ENCODE results near the gene EIF4E3. TPM values are rescaled to one million over a fixed set of nuclear protein-coding genes. Genes with fewer than 3 reads are reported as not detected.

EIF4E3 gene
- total RNA-seq, 3 donors from 2014 or later (not counting 1 experiment from before 2014, with no cell fraction given), result 44.9 to 52.2 (median 46.7) TPM

DNA sequence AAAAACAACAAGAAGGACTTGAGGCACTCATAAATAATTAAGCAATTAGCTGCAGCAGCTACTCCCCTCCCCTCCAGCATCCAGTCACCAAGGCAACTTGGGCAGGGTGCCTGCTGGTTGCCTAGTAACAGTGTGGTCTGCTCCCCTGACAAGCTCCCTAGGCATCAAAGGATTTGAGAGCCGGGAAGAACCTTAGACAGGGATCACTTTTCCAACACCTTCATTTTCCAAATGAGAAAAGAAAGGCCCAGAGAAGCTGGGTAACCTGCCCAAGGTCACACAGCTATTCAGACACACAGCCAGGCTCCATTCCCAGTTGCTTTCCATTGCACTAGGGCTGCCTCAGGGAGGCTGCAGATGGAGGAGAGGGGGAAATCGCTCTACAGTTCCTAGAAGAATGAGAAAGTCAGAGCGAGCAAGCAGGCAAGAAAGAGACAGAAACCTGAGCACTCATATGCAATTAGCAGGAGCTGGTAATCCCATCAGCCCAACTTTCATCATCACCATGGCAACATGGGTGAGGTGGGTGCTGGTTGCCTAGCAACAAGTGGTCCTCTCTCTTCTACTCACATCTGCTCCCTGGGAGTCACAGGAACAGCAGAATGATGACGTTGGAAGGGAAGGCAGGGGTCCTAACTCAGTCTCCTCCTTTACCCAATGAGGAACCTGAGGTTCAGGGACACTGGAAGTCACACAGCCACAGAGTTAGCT, 3.6 kb upstream of the EIF4E3 start:
- Histone ChIP-seq H3K9me3 (ENCODE audit: control insufficient read depth, insufficient read depth, low read length) (no peaks in the 10 kb centered on the region), H3K27me3 (ENCODE audit: control insufficient read depth, insufficient read depth, low read length) (no peaks in the 10 kb centered on the region), H3K36me3 (ENCODE audit: control insufficient read depth, insufficient read depth, low read length) (no peaks in the 10 kb centered on the region), H3K27ac (ENCODE audit: low read length) (no peak overlapping the region), H3K4me1 (ENCODE audit: control insufficient read depth, insufficient read depth, low read length) (peaks cover 27% of the 10 kb centered on the region), H3K4me3 (ENCODE audit: low read length) (no peak overlapping the region)
- Mint-ChIP-seq H3K36me3 (peaks cover 6% of the 10 kb centered on the region), H3K4me3 (no peak overlapping the region), H3K4me1 (peaks cover 26 to 34% of the 10 kb centered on the region in 2 donors), H3K9me3 (no peaks in the 10 kb centered on the region), H3K27me3 (ENCODE audit: low read depth in 2 of 2) (no peaks in the 10 kb centered on the region), H3K27ac (no peak overlapping the region)
- DNase-seq (peak in 1 of 2 donors; percentile 61), ATAC-seq (no peak)
- intact Hi-C loops (cut with micrococcal nuclease), result loop anchor here (10.0 kb wide), 2 partner anchors 376 to 716 kb away; partner anchors contain the start of gene RYBP
- TF ChIP-seq, protein P1, sequence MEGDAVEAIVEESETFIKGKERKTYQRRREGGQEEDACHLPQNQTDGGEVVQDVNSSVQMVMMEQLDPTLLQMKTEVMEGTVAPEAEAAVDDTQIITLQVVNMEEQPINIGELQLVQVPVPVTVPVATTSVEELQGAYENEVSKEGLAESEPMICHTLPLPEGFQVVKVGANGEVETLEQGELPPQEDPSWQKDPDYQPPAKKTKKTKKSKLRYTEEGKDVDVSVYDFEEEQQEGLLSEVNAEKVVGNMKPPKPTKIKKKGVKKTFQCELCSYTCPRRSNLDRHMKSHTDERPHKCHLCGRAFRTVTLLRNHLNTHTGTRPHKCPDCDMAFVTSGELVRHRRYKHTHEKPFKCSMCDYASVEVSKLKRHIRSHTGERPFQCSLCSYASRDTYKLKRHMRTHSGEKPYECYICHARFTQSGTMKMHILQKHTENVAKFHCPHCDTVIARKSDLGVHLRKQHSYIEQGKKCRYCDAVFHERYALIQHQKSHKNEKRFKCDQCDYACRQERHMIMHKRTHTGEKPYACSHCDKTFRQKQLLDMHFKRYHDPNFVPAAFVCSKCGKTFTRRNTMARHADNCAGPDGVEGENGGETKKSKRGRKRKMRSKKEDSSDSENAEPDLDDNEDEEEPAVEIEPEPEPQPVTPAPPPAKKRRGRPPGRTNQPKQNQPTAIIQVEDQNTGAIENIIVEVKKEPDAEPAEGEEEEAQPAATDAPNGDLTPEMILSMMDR (IDR thresholded peaks at IDR 0.05), result no peak
- 89% methylated on average over 3 of the region's 4 CpGs for WGBS (ENCODE audit: insufficient coverage)

DNA sequence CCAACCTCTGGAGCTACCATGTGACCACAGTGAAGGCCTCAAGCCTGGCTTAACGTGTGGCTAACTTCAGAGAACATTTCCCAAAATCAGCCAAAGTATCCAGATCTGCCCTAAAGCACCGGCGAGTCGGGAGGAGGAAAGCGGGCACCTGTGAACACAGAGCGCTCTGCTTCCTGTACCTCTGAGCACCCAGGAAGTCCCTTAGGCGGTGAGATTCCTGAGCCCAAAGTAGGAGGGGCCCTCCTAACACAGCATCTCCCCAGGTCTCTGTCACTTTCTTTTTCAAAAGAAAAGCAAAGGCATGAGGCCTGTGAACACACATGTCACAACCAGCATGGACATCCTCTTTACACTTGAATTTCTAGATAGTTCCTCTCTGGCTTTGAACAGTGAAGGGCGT, 944 bp upstream of the EIF4E3 start:
- peaks cover 8% of the 10 kb centered on the region for H3K36me3 Mint-ChIP-seq
- Histone ChIP-seq H3K27ac (ENCODE audit: low read length) (peak overlapping the region; percentile 72), H3K9me3 (ENCODE audit: control insufficient read depth, insufficient read depth, low read length) (no peaks in the 10 kb centered on the region), H3K4me3 (ENCODE audit: low read length) (peak overlapping the region; percentile 49), H3K4me1 (ENCODE audit: control insufficient read depth, insufficient read depth, low read length) (peaks cover 47% of the 10 kb centered on the region), H3K36me3 (ENCODE audit: control insufficient read depth, insufficient read depth, low read length) (no peaks in the 10 kb centered on the region), H3K27me3 (ENCODE audit: control insufficient read depth, insufficient read depth, low read length) (no peaks in the 10 kb centered on the region)
- no peaks in the 10 kb centered on the region for H3K9me3 Mint-ChIP-seq
- ATAC-seq (peak in 1 of 3 donors; percentile 18), DNase-seq (peak in 1 of 2 donors; percentile 82)
- TF ChIP-seq, protein P1 (IDR thresholded peaks at IDR 0.05), result no peak
- H3K4me3 Mint-ChIP-seq, result peak overlapping the region; percentile 89
- peak overlapping the region; percentile 74 to 95 for H3K27ac Mint-ChIP-seq
- intact Hi-C loops (cut with micrococcal nuclease), result loop anchor here (10.0 kb wide), 2 partner anchors 379 to 719 kb away; partner anchors contain the start of gene RYBP
- WGBS (ENCODE audit: insufficient coverage), result 38% methylated on average over 8 of the region's 8 CpGs
- no peaks in the 10 kb centered on the region for H3K27me3 Mint-ChIP-seq (ENCODE audit: low read depth in 2 of 2)
- peaks cover 53 to 60% of the 10 kb centered on the region in 2 donors for H3K4me1 Mint-ChIP-seq

DNA sequence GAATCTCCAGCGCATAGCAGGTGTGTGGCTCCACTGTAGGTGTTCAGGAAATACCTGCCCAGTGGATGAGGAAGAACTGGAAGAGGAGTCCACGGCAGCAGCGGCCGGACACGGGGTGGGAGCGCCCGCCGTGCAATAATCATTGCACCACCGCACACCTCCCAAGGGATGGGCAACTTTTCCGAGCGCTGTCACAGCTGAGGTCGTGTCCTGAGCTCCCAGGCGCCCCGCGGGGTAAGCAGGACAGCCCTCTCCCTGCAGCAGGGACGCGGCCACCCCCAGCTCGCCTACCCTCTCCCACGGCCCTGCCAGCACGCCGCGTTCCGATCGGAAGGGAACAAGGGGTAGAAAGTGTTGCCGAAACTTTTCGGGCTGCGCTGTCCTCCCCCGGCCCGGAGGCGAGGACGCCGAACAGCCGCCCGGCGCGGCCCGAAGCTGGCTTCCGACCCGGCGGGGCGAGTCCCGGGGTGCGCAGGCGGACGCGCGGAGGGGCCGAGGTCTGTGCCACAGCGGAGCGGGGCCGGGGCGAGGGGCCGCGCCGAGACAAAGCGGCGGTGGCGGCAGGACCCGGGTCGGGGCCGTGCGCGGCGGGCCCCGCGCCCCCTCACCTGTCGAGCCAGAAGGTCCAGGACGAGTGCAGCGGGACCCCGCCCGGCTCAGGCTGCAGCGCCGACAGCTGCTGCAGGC, 475 bp downstream of the EIF4E3 start:
- intact Hi-C loops (cut with micrococcal nuclease), result loop anchor here (10.0 kb wide), 2 partner anchors 380 to 720 kb away; partner anchors contain the start of gene RYBP
- TF ChIP-seq, protein P1 (IDR thresholded peaks at IDR 0.05), result no peak
- Mint-ChIP-seq H3K27me3 (ENCODE audit: low read depth in 2 of 2) (no peaks in the 10 kb centered on the region), H3K4me3 (peak overlapping the region; percentile 100), H3K9me3 (no peaks in the 10 kb centered on the region), H3K27ac (peak overlapping the region; percentile 95 to 97), H3K36me3 (peaks cover 8% of the 10 kb centered on the region), H3K4me1 (peaks cover 58 to 63% of the 10 kb centered on the region in 2 donors)
- DNase-seq (peak; percentile 40 to 59), ATAC-seq (peak; percentile 32 to 54 (median 51))
- Histone ChIP-seq H3K4me1 (ENCODE audit: control insufficient read depth, insufficient read depth, low read length) (peaks cover 43% of the 10 kb centered on the region), H3K27me3 (ENCODE audit: control insufficient read depth, insufficient read depth, low read length) (no peaks in the 10 kb centered on the region), H3K9me3 (ENCODE audit: control insufficient read depth, insufficient read depth, low read length) (no peaks in the 10 kb centered on the region), H3K4me3 (ENCODE audit: low read length) (peak overlapping the region; percentile 78), H3K36me3 (ENCODE audit: control insufficient read depth, insufficient read depth, low read length) (no peaks in the 10 kb centered on the region), H3K27ac (ENCODE audit: low read length) (peak overlapping the region; percentile 71)
- under 1% methylated on average over 73 of the region's 73 CpGs for WGBS (ENCODE audit: insufficient coverage)

All from natural killer cell (primary cell).